SU-DHL-6 (cell line): ENCODE measurements around the gene SLC7A10.

Experiments
- H2AFZ ChIP-seq: fragments of 200-600 bp; sonication (generic); 2 replicates; pipeline ENCODE4 v1.6.1; 2014; ENCODE audit warnings: low read depth, mild to moderate bottlenecking, moderate library complexity, mixed read lengths, antibody characterized with exemption, low read length; ENCODE audit not compliant: severe bottlenecking
- H3F3A ChIP-seq: fragments of 200-600 bp; shearing (Covaris generic); 2 replicates; pipeline ENCODE4 v1.6.0; 2016; ENCODE audit warnings: antibody characterized with exemption, mild to moderate bottlenecking; ENCODE audit not compliant: insufficient read depth
- H3K27ac ChIP-seq: fragments of 200-600 bp; sonication (generic); 2 replicates; pipeline ENCODE4 v1.5.1; 2016; ENCODE audit warnings: low read depth, mild to moderate bottlenecking, low read length, moderate library complexity, mixed read lengths
- H3K27me3 ChIP-seq: fragments of 200-600 bp; sonication (generic), shearing (Covaris generic); 2 replicates; pipeline ENCODE4 v1.6.0; 2014; ENCODE audit warnings: mild to moderate bottlenecking, low read length
- H3K36me3 ChIP-seq: fragments of 200-600 bp; sonication (generic); 2 replicates; pipeline ENCODE4 v1.6.1; 2014; ENCODE audit warnings: mild to moderate bottlenecking, low read length, mixed read lengths
- H3K4me2 ChIP-seq: fragments of 300-600, 200-600 bp; shearing (Covaris generic), sonication (generic); 2 replicates; pipeline ENCODE4 v1.6.0; 2014; ENCODE audit warnings: low read length, low read depth, mild to moderate bottlenecking; ENCODE audit not compliant: poor library complexity, severe bottlenecking
- H3K4me3 ChIP-seq: fragments of 200-600 bp; sonication (generic); 2 replicates; pipeline ENCODE4 v1.5.1; 2014; ENCODE audit warnings: antibody characterized with exemption, low read length, mild to moderate bottlenecking, mixed read lengths; ENCODE audit not compliant: insufficient read depth, poor library complexity, severe bottlenecking
- H3K79me2 ChIP-seq: fragments of 200-600 bp; sonication (generic); 2 replicates; pipeline ENCODE4 v1.6.1; 2014; ENCODE audit warnings: mild to moderate bottlenecking, low read length, moderate library complexity; ENCODE audit not compliant: insufficient read depth
- H3K9ac ChIP-seq: fragments of 200-600 bp; sonication (generic); 2 replicates; pipeline ENCODE4 v1.7.0; 2014; ENCODE audit warnings: mild to moderate bottlenecking, low read length
- H3K9me2 ChIP-seq: fragments of 200-600 bp; sonication (generic); replicated peaks from 2 replicates; pipeline ENCODE4 v1.6.1; 2014; ENCODE audit warnings: low read length; ENCODE audit not compliant: insufficient read depth
- H3K9me3 ChIP-seq: fragments of 200-600 bp; sonication (generic); 2 replicates; pipeline ENCODE4 v1.6.1; 2014; ENCODE audit warnings: low read length, mixed read lengths; ENCODE audit not compliant: insufficient read depth
- H4K20me1 ChIP-seq: fragments of 200-600 bp; sonication (generic); 2 replicates; pipeline ENCODE4 v1.6.1; 2014; ENCODE audit warnings: low read depth, mild to moderate bottlenecking, antibody characterized with exemption, low read length, moderate library complexity, mixed read lengths
- CTCF ChIP-seq: fragments of 200-600 bp; sonication (generic); IDR thresholded peaks from one replicate; pipeline ENCODE4 v1.5.1; 2017; ENCODE audit warnings: antibody characterized with exemption, mild to moderate bottlenecking, low read length, moderate library complexity; ENCODE audit not compliant: insufficient read depth, poor library complexity, severe bottlenecking
- EZH2phosphoT487 ChIP-seq: fragments of 200-600 bp; sonication (generic), shearing (Covaris generic); conservative IDR thresholded peaks from 2 replicates; pipeline ENCODE4 v1.6.1; 2018; ENCODE audit warnings: mild to moderate bottlenecking, antibody characterized with exemption, low read length, moderate library complexity, mixed read lengths

SLC7A10 gene

GRCh38 chr19:33248104-33248503 lies 22.5 kb upstream of the SLC7A10 start:
- no peaks in the 10 kb centered on the region for H3F3A ChIP-seq
- no peak overlapping the region for H3K4me3 ChIP-seq
- no peak overlapping the region for H3K4me2 ChIP-seq
- H3K27me3 ChIP-seq: no peaks in the 10 kb centered on the region
- TF ChIP-seq CTCF (no peak), EZH2phosphoT487 (no peak)
- H3K27ac ChIP-seq: no peak overlapping the region
- H3K9me3 ChIP-seq: 0 out of 2 replicates have a peak, but pooled peaks cover 5% of the 10 kb centered on the region
- no peak overlapping the region for H2AFZ ChIP-seq
- H3K9ac ChIP-seq: no peak overlapping the region
- no peaks in the 10 kb centered on the region for H3K36me3 ChIP-seq
- H4K20me1 ChIP-seq: no peaks in the 10 kb centered on the region
- no peaks in the 10 kb centered on the region for H3K9me2 ChIP-seq
- no peaks in the 10 kb centered on the region for H3K79me2 ChIP-seq

- Histone ChIP-seq H3K4me3 (no peak overlapping the region), H3K27me3 (no peaks in the 10 kb centered on the region), H3F3A (no peaks in the 10 kb centered on the region), H3K9ac (no peak overlapping the region), H3K9me2 (no peaks in the 10 kb centered on the region), H3K9me3 (0 out of 2 replicates have a peak, but pooled peaks cover 5% of the 10 kb centered on the region), H4K20me1 (no peaks in the 10 kb centered on the region), H3K27ac (no peak overlapping the region), H3K4me2 (no peak overlapping the region), H2AFZ (no peak overlapping the region), H3K79me2 (no peaks in the 10 kb centered on the region), H3K36me3 (no peaks in the 10 kb centered on the region)
- TF ChIP-seq CTCF (no peak), EZH2phosphoT487 (no peak)
Measured at GRCh38 chr19:33247441-33247819, 21.8 kb upstream of the SLC7A10 start.

GRCh38 chr19:33246709-33247440 lies 21.2 kb upstream of the SLC7A10 start:
- Histone ChIP-seq H3K27me3 (no peaks in the 10 kb centered on the region), H3K27ac (no peak overlapping the region), H4K20me1 (no peaks in the 10 kb centered on the region), H3K79me2 (no peaks in the 10 kb centered on the region), H3K4me3 (no peak overlapping the region), H3K9ac (no peak overlapping the region), H3K36me3 (no peaks in the 10 kb centered on the region), H3F3A (no peaks in the 10 kb centered on the region), H3K4me2 (no peak overlapping the region), H3K9me3 (0 out of 2 replicates have a peak, but pooled peaks cover 5% of the 10 kb centered on the region), H2AFZ (no peak overlapping the region), H3K9me2 (no peaks in the 10 kb centered on the region)
- TF ChIP-seq EZH2phosphoT487 (no peak), CTCF (no peak)
